LNCaP clone FGC (cell line): ENCODE measurements around the gene GNAT1.
"Not testable (repeated sequence)": the region's sequence is repeated elsewhere in the genome, so short reads cannot be mapped to it uniquely, and the experiment has no call there.

Experiments
- DNase-seq: peaks from one replicate; pipeline ENCODE4 v3.0.0-alpha.2; 2011; ENCODE audit warnings: low read depth
- H3K4me3 ChIP-seq: 2 replicates; pipeline ENCODE4 v1.5.1; 2011; ENCODE audit warnings: mild to moderate bottlenecking, low read depth, low read length, control low read depth
- TF ChIP-seq, protein P1 (sequence below): IDR thresholded peaks from 2 replicates; pipeline ENCODE4 v1.5.1; 2012; ENCODE audit warnings: mild to moderate bottlenecking; ENCODE audit not compliant: control insufficient read depth, insufficient read depth; ENCODE audit errors: extremely low read depth

Gene GNAT1

GRCh38 chr3:50239649-50240048 is 48.2 kb downstream of the GNAT1 start:
- TF ChIP-seq, protein P1, sequence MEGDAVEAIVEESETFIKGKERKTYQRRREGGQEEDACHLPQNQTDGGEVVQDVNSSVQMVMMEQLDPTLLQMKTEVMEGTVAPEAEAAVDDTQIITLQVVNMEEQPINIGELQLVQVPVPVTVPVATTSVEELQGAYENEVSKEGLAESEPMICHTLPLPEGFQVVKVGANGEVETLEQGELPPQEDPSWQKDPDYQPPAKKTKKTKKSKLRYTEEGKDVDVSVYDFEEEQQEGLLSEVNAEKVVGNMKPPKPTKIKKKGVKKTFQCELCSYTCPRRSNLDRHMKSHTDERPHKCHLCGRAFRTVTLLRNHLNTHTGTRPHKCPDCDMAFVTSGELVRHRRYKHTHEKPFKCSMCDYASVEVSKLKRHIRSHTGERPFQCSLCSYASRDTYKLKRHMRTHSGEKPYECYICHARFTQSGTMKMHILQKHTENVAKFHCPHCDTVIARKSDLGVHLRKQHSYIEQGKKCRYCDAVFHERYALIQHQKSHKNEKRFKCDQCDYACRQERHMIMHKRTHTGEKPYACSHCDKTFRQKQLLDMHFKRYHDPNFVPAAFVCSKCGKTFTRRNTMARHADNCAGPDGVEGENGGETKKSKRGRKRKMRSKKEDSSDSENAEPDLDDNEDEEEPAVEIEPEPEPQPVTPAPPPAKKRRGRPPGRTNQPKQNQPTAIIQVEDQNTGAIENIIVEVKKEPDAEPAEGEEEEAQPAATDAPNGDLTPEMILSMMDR = no peak
- no peak overlapping the region for H3K4me3 ChIP-seq
- DNase-seq = no peak

GRCh38 chr3:50241163-50241562 is 49.8 kb downstream of the GNAT1 start:
- DNase-seq = no peak
- H3K4me3 ChIP-seq = no peak overlapping the region

DNA sequence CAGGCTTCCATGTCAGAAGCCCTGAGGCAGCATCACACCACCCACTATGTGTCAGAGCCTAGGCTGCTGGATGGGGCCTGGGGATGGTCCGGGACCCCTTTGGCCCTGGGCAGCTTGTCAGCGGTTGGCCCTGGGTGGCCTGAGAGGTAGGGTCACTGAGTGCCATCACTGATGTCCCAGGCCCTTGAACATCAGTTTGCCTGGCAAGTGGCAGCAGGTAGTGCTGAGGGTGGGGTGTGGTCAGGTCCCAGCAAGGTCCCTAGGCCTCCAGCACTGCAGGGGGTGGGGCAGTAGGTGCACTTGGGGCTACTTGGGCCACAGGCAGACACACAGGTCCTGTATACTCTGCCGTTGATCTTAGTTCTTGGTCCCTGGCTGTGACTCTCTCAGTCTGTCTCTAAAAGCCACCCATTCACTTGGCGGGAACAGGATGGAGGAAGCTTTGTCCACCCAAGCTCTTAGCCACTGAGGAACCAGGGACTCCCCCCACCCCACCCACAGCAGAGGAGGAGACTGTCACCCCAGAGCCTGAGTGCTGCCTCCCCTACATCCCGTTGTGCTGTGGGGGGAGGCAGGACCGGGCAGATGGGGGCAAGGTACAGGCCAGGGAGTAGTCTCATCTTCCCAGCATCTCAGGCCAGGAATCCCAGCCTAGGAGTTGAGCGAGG is 50.4 kb downstream of the GNAT1 start:
- H3K4me3 ChIP-seq = no peak overlapping the region

More at GRCh38 chr3:50241163-50241562, 49.8 kb downstream of the GNAT1 start:
- TF ChIP-seq, protein P1 = no peak

GRCh38 chr3:50242381-50242770 is 51.0 kb downstream of the GNAT1 start:
- H3K4me3 ChIP-seq = no peak overlapping the region
- no peak for DNase-seq
- TF ChIP-seq, protein P1 = no peak

More for the DNA sequence above, 50.4 kb downstream of the GNAT1 start:
- DNase-seq = no peak
- TF ChIP-seq, protein P1 = no peak

DNA sequence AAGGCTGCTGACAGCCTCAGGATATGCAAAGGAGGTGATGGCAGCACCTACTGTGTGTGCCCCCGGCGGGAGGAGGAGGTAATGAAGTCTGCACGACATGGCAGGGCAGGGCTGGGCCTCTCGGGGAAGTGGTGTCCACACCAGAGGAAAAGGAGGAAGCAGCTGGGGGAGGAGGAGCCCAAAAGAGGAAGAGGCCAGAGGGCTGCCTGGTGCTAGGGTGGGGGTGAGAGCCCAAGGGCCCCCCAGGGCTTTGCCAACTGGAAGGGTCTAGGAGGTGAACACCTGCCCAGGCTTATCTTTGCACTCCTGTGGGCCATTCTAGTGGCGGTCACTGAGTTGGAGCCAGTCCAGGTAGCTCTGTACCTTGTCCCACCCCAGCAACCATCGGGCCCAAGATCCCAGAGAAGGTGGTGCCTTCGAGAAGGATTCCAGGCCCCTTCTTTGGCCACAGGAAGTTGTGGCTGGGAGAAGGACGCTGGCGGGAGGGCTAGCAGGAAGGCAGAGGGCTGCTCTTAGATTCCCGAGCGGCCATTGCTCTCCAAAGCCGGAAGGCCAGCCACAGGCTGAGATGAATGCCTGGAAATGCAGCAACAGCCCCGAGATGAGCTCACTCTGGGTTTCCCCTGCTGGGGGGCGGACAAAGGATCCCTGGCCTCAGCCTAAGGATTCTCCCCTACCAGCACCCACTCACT is 51.6 kb downstream of the GNAT1 start:
- DNase-seq = no peak
- H3K4me3 ChIP-seq = no peak overlapping the region
- TF ChIP-seq, protein P1 = no peak

DNA sequence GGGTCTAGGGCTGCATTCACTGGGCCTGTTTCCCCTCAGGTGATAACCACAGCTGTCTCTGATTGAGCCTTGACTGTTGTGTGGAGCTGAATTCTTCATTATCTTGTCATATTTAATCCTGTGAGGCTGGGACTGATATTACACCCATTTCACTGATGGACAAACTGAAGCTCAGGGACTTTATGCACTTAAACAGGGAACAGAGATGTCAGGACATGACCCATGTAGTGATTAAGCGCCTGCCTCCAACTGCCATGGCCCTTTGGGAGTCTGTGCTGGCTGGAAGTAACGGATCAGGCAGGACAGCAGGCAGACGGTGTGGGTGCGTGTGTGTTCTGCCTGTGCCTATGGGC is 52.1 kb downstream of the GNAT1 start:
- no peak overlapping the region for H3K4me3 ChIP-seq
- no peak for DNase-seq
- TF ChIP-seq, protein P1 = no peak

DNA sequence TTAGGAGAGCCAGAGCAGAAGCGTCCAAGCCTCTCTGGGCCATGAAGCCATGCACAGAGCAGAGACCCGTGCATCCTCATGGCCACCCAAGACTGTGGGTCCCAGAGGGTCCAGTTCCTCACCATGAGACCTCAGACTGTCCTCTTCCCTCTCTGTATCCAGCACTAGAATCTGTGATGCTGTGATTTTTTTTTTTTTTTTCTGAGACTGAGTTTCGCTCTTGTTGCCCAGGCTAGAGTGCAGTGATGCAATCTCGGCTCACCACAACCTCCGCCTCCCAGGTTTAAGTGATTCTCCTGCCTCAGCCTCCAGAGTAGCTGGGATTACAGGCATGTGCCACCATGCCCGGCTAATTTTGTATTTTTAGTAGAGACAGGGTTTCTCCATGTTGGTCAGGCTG is 53.4 kb downstream of the GNAT1 start:
- DNase-seq, H3K4me3 ChIP-seq: not testable (repeated sequence)
